ENCODE results near the gene USP43. TPM values are rescaled to one million over a fixed set of nuclear protein-coding genes. Genes with fewer than 3 reads are reported as not detected.

USP43 gene
- total and polyA plus RNA-seq, 5 experiments from 2014 or later = 0.10 TPM; not detected in 4

GRCh38 chr17:9700754-9701476 is 55.6 kb downstream of the USP43 start:
- no peaks in the 10 kb centered on the region for H3K4me1 Mint-ChIP-seq
- H3K9me3 Mint-ChIP-seq = no peaks in the 10 kb centered on the region
- ATAC-seq (no peak), DNase-seq (no peak)
- no peaks in the 10 kb centered on the region for H3K36me3 Mint-ChIP-seq
- H3K4me3 Mint-ChIP-seq = no peak overlapping the region
- peaks cover 0 to 4% (median 0%) of the 10 kb centered on the region in 5 donors for H3K27me3 Mint-ChIP-seq
- POLR2A ChIA-PET = interaction anchor here (0.6 kb wide), 1 partner anchor 121 kb away, joined by 4 read pairs; no protein-coding TSS in a partner anchor
- no peak overlapping the region for H3K27ac Mint-ChIP-seq

- H3K4me1 Mint-ChIP-seq = no peaks in the 10 kb centered on the region
- POLR2A ChIA-PET = no interaction called here
Observed at GRCh38 chr17:9702482-9702881, 57.2 kb downstream of the USP43 start.

GRCh38 chr17:9702914-9703780 is 57.8 kb downstream of the USP43 start:
- Mint-ChIP-seq H3K4me3 (no peak overlapping the region), H3K27me3 (peaks cover 0 to 4% (median 0%) of the 10 kb centered on the region in 5 donors), H3K9me3 (no peaks in the 10 kb centered on the region), H3K27ac (no peak overlapping the region), H3K4me1 (no peaks in the 10 kb centered on the region), H3K36me3 (no peaks in the 10 kb centered on the region)
- DNase-seq = no peak
- ATAC-seq = no peak
- POLR2A ChIA-PET = no interaction called here

More at GRCh38 chr17:9702482-9702881, 57.2 kb downstream of the USP43 start:
- Mint-ChIP-seq H3K27me3 (peaks cover 0 to 4% (median 0%) of the 10 kb centered on the region in 5 donors), H3K9me3 (no peaks in the 10 kb centered on the region), H3K4me3 (no peak overlapping the region), H3K27ac (no peak overlapping the region), H3K36me3 (no peaks in the 10 kb centered on the region)
- DNase-seq = no peak
- ATAC-seq = no peak

GRCh38 chr17:9703781-9704082 is 58.4 kb downstream of the USP43 start:
- DNase-seq (no peak), ATAC-seq (no peak)
- no peak overlapping the region for H3K4me3 Mint-ChIP-seq
- H3K4me1 Mint-ChIP-seq = no peaks in the 10 kb centered on the region
- H3K27me3 Mint-ChIP-seq = peaks cover 0 to 4% (median 0%) of the 10 kb centered on the region in 5 donors
- H3K36me3 Mint-ChIP-seq = no peaks in the 10 kb centered on the region
- H3K9me3 Mint-ChIP-seq = no peaks in the 10 kb centered on the region
- no peak overlapping the region for H3K27ac Mint-ChIP-seq
- POLR2A ChIA-PET = no interaction called here

GRCh38 chr17:9705745-9706144 is 60.4 kb downstream of the USP43 start:
- POLR2A ChIA-PET = no interaction called here
- no peak overlapping the region for H3K4me3 Mint-ChIP-seq
- H3K27me3 Mint-ChIP-seq = peaks cover 0 to 1% (median 0%) of the 10 kb centered on the region in 5 donors
- no peak overlapping the region for H3K27ac Mint-ChIP-seq
- H3K4me1 Mint-ChIP-seq = no peaks in the 10 kb centered on the region
- DNase-seq (no peak), ATAC-seq (no peak)
- no peaks in the 10 kb centered on the region for H3K9me3 Mint-ChIP-seq
- H3K36me3 Mint-ChIP-seq = no peaks in the 10 kb centered on the region

- no peak for DNase-seq
- Mint-ChIP-seq H3K27me3 (peaks cover 0 to 3% (median 0%) of the 10 kb centered on the region in 5 donors), H3K4me1 (no peaks in the 10 kb centered on the region), H3K9me3 (no peaks in the 10 kb centered on the region), H3K4me3 (no peak overlapping the region), H3K36me3 (no peaks in the 10 kb centered on the region), H3K27ac (no peak overlapping the region)
- POLR2A ChIA-PET = no interaction called here
- ATAC-seq = no peak
Observed at GRCh38 chr17:9707948-9708347, 62.6 kb downstream of the USP43 start.

GRCh38 chr17:9714801-9715200 is 69.5 kb downstream of the USP43 start:
- Mint-ChIP-seq H3K4me3 (no peak overlapping the region), H3K27me3 (peaks cover 0 to 6% (median 0%) of the 10 kb centered on the region in 5 donors), H3K9me3 (no peaks in the 10 kb centered on the region), H3K36me3 (no peaks in the 10 kb centered on the region), H3K4me1 (peaks cover 0 to 1% (median 0%) of the 10 kb centered on the region in 4 donors), H3K27ac (no peak overlapping the region)
- POLR2A ChIA-PET = no interaction called here
- DNase-seq (no peak), ATAC-seq (no peak)

- H3K4me3 Mint-ChIP-seq = no peak overlapping the region
- H3K9me3 Mint-ChIP-seq = no peaks in the 10 kb centered on the region
- DNase-seq = no peak
- no peaks in the 10 kb centered on the region for H3K36me3 Mint-ChIP-seq
- ATAC-seq = no peak
- POLR2A ChIA-PET = no interaction called here
- no peak overlapping the region for H3K27ac Mint-ChIP-seq
- H3K4me1 Mint-ChIP-seq = peaks cover 0 to 1% (median 0%) of the 10 kb centered on the region in 4 donors
- peaks cover 0 to 6% (median 0%) of the 10 kb centered on the region in 5 donors for H3K27me3 Mint-ChIP-seq
Observed at GRCh38 chr17:9715503-9716016, 70.2 kb downstream of the USP43 start.

GRCh38 chr17:9725575-9725974 is 80.3 kb downstream of the USP43 start:
- POLR2A ChIA-PET = no interaction called here
- no peak overlapping the region for H3K4me3 Mint-ChIP-seq
- no peaks in the 10 kb centered on the region for H3K9me3 Mint-ChIP-seq
- no peak for ATAC-seq
- peaks cover 0 to 12% (median 6%) of the 10 kb centered on the region in 5 donors for H3K27me3 Mint-ChIP-seq
- no peaks in the 10 kb centered on the region for H3K36me3 Mint-ChIP-seq
- H3K27ac Mint-ChIP-seq = no peak overlapping the region
- no peak for DNase-seq
- H3K4me1 Mint-ChIP-seq = no peaks in the 10 kb centered on the region

GRCh38 chr17:9726291-9726690 is 81.0 kb downstream of the USP43 start:
- POLR2A ChIA-PET = no interaction called here
- no peak for DNase-seq

GRCh38 chr17:9728005-9728404 is 82.7 kb downstream of the USP43 start:
- no peaks in the 10 kb centered on the region for H3K9me3 Mint-ChIP-seq
- no peak overlapping the region for H3K4me3 Mint-ChIP-seq
- POLR2A ChIA-PET = no interaction called here
- H3K36me3 Mint-ChIP-seq = no peaks in the 10 kb centered on the region
- H3K4me1 Mint-ChIP-seq = no peaks in the 10 kb centered on the region
- no peak overlapping the region for H3K27ac Mint-ChIP-seq
- H3K27me3 Mint-ChIP-seq = peaks cover 0 to 14% (median 9%) of the 10 kb centered on the region in 5 donors
- ATAC-seq (no peak), DNase-seq (no peak)

More at GRCh38 chr17:9726291-9726690, 81.0 kb downstream of the USP43 start:
- Mint-ChIP-seq H3K27me3 (peaks cover 0 to 12% (median 9%) of the 10 kb centered on the region in 5 donors), H3K4me1 (no peaks in the 10 kb centered on the region), H3K27ac (no peak overlapping the region), H3K9me3 (no peaks in the 10 kb centered on the region), H3K36me3 (no peaks in the 10 kb centered on the region), H3K4me3 (no peak overlapping the region)
- no peak for ATAC-seq

GRCh38 chr17:9728564-9728963 is 83.2 kb downstream of the USP43 start:
- no peak for DNase-seq
- Mint-ChIP-seq H3K4me3 (no peak overlapping the region), H3K27me3 (peaks cover 0 to 14% (median 9%) of the 10 kb centered on the region in 5 donors), H3K27ac (no peak overlapping the region), H3K9me3 (peaks cover 0 to 2% (median 0%) of the 10 kb centered on the region in 9 donors), H3K4me1 (no peaks in the 10 kb centered on the region), H3K36me3 (no peaks in the 10 kb centered on the region)
- no peak for ATAC-seq
- POLR2A ChIA-PET = no interaction called here

GRCh38 chr17:9729034-9729650 is 83.8 kb downstream of the USP43 start:
- H3K36me3 Mint-ChIP-seq = no peaks in the 10 kb centered on the region
- ATAC-seq = no peak
- peak in 4 of 10 donors; percentile 6 to 29 (median 22) for DNase-seq
- peaks cover 0 to 14% (median 7%) of the 10 kb centered on the region in 5 donors for H3K27me3 Mint-ChIP-seq
- peaks cover 0 to 2% (median 0%) of the 10 kb centered on the region in 9 donors for H3K9me3 Mint-ChIP-seq
- H3K4me1 Mint-ChIP-seq = no peaks in the 10 kb centered on the region
- H3K4me3 Mint-ChIP-seq = no peak overlapping the region
- no peak overlapping the region for H3K27ac Mint-ChIP-seq
- POLR2A ChIA-PET = no interaction called here

Measured in naive thymus-derived CD8-positive, alpha-beta T cell (primary cell).